Activated effector memory CD4-positive, alpha-beta T cell treated with Interleukin-2 at 50 U/mL for 16 hours (primary cell): Measurements from ENCODE around the gene DSTYK.
"Not testable (repeated sequence)": the region's sequence is repeated elsewhere in the genome, so short reads cannot be mapped to it uniquely, and the experiment has no call there.

Source experiments
- DNase-seq: peaks from one replicate; pipeline ENCODE4 v3.0.0-alpha.2; 2020

The DSTYK gene

DNA sequence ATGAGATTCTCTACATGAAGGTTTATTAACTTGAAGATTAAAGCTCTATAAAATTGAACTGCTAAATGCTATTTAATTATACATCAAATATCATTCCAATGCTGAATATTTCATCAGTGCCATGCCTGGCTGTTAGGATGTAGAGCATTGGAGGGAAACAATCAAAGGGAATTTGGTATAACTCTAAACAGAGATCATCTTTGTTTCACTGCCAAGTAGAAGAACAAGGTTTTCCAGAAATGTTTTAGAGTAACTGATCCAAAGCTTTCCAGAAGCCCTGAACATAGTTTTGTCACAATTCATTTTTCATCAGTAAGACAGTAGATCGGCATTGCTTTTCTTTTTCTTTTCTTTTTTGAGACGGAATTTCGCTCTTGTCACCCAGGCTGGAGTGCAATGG, 5.9 kb upstream of the DSTYK start:
- DNase-seq: no peak

DNA sequence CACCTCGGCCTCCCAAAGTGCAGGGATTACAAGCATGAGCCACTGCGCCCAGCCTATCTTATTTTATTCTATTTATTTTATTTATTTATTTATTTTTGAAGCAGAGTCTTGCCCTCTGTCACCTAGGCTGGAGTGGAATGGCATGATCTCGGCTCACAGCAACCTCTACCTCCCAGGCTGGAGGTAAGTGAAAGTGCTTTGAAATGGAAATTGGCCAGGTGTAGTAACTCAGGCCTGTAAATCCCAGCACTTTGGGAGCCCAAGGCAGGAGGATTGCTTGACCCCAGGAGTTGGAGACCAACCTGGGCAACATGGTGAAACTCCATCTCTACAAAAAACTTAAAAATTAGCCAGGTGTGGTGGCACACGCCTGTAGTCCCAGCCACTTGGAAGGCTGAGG, 5.1 kb upstream of the DSTYK start:
- DNase-seq: no peak

DNA sequence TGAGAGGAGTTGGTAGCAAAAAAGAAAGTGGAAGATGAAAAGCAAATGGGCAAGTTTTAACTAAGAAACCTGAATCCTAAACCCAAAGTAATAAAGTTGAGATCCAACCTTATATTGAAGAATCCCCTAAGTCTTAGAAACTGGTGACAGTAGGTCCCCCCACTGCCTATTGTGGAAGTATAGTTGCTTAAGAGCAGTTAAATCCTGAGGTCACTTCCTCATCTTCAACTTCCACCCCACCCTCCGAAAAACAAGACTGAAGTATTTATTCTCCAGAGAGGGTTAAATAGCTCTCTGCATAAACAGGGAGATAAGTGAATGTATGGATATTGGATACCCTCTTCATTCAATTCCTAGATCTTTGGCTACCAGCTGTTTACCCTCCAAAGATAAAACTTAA, 3.3 kb upstream of the DSTYK start:
- no peak for DNase-seq

DNA sequence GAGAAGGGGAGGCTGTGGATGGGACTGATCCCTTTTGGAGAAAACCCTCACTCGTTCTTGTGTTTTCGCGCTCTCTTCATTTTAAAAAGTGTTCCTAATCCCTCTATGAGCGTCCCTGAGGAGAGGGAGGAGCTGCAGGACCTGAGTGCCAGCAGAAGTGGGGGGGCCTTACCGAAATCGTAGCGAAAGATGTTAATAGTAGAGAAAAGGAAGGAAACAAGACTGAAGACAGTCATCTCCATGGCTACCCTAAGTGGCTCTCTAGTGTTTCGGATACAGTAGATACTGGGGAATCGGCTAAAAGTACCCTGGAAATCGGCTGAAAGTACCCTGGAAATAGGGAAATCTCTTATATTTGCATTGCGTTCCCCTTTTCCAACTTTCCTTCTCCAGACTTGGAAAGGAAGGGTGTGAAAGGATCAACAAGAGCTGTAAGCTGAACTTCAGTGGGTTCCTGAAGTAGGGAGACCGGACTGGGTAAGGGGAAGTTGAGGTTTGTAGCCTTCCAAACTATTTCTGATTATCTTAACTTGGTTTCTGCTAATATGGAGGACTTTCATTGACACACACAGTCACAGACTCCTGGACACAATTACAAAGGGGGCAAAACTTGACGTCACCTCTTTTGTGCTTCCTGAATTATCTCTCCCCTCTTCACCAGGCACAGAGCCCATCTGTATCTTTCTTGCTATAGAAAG, 486 bp upstream of the DSTYK start:
- DNase-seq: no peak

DNA sequence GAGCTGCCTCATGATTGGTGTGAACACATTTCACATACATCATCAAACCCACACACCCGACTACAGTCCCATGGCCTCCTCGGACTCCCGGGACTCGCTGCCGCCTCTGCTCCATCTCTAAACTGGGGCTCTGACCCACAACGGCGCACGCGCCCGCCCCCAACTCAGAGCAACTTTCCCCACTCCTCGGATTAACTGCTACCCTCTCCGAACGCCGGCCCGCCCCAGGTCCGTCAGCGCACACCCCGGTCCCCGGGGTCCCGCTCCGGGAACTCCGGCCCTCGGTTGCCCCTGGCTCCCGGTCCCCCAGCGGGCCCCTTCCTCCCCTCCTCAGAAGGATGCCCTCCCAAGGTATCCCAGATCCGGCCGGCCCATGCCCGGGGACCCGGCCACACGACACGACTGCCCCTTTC, 740 bp downstream of the DSTYK start:
- no peak for DNase-seq

DNA sequence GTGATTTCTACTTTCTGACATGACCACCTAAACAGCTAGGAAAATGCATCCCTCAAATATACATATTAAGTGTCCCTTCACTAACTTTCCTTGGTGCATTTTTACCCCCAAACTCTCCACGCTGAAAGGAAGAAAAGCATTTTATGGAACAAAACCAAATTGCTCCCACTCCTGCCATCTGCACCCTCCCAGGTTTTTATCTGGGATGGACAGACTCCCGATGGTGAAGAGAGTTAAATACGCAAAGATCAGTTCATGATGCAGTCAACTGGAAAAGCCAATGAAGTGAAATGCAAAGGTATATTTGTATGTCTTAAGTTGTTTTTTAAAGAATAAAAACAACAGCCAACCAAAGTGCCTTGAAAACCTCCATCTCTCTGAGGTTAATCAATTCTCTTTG, 2.7 kb downstream of the DSTYK start:
- DNase-seq: no peak

DNA sequence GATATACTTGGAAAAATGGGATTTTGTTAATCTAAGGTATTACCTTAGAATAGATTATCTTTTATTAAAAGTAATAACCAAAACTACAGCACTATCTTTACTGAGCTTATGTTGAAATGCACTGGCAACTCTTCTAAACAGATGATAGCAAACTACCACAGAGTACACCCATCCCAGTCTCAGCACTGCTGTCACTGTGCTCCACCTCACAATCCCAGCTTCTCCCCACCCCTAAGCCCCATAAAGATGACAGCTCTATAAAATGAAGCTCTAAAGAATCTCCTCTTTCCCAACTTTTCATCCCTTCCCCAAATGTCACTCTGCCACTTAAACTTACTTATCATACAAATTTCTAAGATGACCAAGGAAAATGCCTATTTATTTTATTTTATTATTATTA, 6.4 kb downstream of the DSTYK start:
- no peak for DNase-seq

DNA sequence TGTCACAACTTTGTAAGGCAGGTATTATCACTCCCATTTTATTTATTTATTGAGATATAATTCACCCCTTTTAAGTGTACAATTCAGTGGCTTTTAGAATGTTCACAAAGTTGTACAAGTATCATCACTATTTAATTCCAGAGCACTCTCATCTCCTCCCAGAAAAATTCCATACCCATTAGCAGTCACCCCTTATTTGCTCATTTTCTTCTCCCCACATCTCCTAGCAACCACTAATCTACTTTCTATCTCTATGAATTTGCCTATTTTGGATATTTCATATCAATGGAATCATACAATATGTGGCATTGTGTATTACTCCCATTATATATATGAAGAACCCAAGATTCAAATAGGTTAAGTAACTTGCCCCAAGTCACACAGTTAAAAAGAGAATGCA, 7.0 kb downstream of the DSTYK start:
- DNase-seq: no peak

DNA sequence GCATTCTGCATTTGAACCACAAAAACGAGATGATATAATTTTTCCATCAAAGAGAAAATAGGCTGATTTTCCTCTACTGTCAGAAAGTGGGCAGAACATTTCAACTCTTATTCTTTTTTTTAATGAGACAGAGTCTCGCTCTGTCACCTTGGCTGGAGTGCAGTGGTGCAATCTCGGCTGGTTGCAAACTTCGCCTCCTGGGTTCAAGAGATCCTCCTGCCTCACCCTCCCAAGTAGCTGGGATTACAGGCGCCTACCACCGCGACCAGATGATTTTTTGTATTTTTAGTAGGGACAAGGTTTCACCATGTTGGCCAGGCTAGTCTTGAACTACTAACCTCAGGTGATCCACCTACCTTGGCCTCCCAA, 11.6 kb downstream of the DSTYK start:
- DNase-seq: no peak

DNA sequence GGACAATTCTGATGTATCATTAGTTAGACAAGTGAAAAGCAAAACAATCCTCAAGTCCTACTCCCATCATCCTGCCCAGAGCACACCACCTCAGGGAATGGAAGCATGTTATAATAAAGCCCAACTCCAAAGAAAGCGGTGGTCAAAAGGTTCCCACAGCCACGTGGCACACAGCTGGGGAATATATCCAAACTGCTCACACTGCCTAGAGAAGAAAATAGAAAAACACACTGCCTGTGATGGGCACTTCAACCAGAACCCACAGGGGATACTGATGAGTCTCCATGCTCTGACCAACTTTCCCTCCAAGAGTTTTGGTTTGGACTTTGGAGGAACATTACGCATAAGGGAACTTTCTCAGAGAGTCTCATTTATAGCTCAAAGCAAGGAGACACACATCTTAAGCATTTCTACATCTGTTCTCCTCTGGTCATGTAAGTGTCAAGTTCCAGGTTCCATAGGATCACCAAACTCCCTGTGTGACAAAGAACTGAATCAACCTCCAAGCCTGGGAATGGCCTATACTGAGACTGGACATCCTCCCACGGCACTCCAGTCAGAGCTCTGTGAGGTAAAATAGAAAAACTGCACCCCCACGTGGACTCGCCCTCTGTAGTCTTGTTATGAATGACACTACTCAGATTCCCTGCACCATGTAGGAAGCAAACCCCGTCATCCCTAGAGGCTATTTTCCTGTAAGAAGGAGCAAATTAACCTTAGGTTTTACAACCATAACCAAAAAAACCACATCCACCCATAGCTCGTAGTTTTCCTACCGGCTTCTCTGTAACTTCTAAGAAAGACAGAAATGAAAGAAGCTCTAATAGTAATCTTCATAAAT, 12.2 kb downstream of the DSTYK start:
- DNase-seq: no peak

DNA sequence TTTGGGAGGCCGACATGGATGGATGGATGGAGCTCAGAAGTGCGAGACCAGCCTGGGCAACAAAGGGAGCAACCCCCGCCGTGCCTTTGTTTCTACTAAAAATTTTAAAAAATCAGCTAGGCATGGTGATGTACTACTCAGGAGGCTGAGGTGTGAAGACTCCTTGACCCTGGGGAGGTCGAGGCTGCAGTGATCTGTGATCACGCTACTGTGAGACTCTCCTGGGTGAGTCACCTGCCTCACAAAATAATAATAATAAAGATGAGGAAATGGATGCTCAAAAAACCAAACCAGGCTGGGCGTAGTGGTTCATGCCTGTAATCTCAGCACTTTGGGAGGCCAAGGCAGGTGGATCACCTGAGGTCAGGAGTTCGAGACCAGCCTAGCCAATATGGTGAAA, 19.2 kb downstream of the DSTYK start:
- DNase-seq: no peak

DNA sequence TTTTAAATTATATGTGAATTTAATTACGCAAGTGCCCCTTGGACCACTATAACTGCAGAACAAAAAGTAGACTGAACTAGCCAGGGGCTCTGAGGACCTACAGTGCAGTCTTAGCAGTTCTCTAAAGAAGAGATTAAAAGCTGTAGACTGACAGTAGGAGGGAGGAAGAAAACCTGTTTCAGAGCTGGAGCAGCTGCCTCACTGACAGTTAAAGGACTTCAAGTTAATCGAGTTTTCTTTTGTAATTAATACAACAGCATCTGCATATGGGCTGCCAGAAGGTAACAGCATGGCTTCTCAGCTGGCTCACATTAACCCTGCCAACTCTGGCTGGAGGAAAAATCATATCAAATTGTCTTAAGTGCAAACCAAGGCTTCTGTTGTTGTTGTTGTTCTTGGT, 19.9 kb downstream of the DSTYK start:
- no peak for DNase-seq

DNA sequence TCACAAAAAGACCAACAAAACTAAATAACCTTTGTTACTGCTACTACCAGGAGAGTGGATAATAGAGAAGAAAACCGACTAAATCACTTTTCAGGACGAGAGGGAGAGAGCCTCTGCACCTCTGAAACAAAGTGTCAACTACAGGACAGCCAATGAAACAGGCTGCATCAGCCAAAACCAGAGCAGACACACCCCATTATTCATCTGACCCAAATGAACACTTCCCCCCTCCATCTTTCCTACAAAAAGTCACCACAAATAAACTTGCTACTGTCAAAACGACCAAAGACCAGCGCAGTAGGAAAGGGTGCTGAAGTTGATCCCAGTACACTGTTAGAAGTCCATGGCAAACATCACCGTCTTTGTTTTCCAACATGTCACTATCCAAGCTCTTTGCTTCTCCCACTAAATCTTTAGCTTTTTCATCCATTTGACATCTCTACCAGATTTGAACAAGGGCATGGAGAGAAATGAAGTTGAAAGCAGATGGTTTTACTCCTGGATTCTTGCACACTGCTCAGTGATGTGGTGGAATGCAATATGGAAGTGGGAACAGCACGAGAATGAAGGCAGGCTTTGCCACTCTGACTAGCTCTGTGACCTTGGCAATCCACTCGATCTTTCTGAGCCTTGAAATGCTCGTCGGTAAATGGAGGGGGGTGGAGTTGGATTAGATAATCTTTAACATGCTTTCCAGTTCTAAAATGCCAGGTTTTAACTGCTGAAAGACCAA, 20.5 kb downstream of the DSTYK start:
- DNase-seq: no peak

DNA sequence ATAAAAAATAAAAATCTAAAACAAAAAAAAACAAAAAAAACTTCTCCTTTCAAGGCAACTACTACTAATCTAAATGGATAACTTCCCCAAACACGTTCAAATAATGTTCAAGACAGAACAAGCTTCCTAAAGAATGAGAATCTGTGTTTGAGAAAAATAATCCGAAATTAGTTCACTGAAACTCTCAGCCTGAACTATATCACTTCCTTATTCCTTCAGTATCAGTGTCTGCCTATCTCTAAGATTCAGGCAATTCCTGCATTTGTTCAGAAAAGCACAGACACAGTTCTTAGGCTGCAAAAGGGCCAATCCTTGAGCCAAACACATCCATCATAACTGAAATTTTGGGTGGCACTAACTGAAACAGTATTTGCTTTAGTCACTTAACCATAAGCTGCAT, 22.4 kb downstream of the DSTYK start:
- no peak for DNase-seq

DNA sequence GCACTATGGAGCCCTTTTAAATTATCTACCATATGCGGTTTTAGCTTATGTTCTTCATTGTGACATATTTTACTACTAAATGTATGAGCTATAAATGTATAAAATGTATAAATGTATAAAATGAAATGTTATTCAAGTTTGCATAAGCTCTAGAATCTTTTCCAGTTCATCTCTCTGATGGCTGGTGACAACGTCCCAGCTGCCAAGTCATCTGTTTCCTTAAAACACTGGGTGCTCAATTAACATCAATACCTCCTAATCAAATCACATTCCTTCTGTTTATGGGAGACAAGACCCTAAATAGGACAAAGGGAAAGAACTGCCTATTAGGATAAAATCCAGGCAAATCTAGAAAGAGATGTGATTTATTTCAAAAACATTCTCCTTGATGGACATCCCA, 22.9 kb downstream of the DSTYK start:
- no peak for DNase-seq

DNA sequence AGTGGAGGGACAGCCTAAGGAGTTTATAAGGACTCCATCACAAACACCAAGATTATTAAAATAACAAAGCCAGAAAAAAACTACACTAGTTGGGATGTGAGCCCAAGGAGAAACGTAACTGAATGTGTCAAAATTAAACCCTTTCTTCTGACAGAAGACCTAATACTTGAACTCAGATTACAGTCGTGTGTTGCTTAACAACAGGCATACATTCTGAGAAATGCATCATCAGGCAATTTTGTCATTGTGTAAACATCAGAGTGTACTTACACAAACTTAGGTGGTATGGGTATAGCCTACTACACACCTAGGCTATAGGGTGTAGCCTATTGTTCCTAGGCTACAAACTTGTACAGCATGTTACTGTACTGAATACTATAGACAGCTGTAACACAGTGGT, 23.4 kb downstream of the DSTYK start:
- DNase-seq: no peak

DNA sequence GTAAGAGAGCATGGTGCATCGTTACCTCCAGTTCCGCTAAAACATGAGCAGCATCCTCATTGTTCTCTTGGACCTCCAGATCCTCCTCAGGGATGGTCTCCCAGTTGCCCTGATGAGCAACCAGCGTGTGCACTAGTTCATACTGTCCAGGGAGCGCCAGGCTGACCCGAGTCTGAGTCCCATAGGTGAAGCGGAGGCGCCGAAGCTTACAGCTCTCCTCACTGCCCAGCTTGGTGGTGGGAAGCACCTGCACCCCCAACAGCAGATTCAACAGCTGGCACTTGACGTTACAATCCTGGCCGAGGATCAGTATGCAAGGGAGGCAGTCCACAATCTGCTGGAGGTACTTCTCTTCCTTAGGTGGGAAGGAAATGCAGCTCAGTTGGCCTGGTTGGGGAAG, 24.1 kb downstream of the DSTYK start:
- no peak for DNase-seq

DNA sequence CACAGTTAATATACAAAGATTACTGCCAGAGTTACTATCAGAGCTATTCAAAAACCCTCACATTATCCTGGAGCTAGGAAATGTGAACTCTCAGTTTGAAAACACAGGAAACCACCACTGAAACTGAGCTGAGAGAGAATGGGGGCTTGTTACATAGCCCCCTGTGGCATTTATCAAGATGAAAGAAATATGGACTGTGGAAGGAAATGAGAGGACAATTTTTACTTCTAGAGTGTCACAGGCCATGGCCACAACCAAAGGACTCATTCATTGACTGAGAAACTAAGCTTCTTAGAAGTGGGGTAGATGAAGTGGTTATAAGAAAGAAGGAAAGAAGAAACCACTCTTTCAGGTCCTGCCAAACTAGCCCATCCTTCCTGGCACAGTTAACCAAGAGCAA, 25.3 kb downstream of the DSTYK start:
- no peak for DNase-seq

DNA sequence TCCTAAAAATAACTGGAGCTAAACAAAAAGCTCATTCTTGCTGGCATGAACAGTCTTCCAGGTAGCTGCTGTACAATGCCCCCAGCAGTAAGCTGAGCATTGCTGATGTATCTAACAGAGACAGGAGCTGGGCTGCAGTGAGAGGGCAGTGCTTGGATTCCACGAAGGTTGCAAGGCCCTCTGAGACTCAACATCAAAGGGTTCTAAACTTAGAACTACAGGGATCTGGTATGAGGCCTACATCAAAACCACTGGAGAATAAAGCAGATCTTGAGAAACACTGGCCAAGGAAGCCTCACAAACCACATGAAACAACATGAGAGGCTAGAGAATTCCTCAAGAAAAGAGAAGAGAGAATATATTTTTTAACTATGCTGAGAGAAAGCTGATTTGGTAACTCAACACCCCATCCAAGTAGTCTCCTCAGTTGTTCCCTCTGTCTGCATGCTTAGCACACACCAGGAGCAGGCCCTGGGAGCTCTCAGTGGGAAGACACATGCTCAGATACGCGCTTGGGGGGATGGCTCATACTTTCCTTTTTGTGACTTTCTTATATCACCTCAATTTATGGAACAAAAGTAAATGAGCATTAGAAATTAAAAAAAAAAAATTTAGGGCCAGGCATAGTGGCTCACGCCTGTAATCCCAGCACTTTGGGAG, 27.7 kb downstream of the DSTYK start:
- no peak for DNase-seq

DNA sequence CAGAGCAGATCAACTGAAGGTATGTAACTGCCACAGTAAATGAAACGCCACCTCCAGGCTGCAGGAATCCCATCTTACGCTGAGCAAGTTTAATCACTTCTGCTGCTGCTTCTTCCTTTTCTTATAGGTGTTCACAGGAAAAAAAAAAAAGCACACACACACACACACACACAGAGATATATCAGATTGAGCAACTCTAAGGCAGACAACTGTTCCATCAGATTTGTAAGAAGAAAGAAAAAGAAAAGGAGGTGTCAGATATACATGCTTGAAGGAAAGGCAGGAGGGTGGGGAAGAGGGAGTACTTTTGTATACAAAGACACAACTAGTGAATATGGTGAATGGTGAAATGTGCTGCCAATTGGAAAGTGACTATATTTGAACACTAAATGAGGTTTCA, 28.6 kb downstream of the DSTYK start:
- no peak for DNase-seq

DNA sequence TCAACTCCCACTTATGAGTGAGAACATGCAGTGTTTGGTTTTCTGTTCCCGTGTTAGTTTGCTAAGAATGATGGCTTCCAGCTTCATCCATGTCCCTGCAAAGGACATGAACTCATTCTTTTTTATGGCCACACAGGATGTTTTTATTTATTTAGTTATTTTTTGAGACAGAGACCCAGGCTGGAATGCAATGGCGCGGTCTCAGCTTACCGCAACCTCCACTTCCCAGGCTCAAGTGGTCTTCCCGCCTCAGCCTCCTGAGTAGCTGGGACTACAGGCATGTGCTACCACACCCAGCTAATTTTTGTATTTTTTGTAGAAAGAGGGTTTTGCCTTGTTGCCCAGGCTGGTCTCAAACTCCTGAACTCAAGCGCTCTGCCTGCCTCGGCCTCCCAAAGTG, 31.2 kb downstream of the DSTYK start:
- not testable (repeated sequence) for DNase-seq

DNA sequence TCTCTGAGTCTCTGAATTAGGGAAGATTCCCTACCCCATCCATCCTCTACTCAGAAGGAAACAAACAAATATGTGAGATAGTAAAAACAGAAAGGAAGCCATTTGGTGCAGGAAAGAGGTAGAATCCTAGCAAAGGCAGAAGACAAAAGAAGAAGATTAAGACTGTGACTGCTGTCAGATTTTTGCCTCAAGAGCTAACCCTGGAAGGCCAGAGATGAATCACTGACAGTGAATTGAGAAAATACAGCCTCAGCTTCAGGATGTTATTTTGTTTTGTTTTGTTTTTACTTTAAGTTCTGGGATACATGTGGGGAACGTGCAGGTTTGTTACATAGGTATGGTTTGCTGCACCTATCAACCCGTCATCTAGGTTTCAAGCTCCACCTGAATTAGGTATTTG, 31.7 kb downstream of the DSTYK start:
- DNase-seq: no peak

DNA sequence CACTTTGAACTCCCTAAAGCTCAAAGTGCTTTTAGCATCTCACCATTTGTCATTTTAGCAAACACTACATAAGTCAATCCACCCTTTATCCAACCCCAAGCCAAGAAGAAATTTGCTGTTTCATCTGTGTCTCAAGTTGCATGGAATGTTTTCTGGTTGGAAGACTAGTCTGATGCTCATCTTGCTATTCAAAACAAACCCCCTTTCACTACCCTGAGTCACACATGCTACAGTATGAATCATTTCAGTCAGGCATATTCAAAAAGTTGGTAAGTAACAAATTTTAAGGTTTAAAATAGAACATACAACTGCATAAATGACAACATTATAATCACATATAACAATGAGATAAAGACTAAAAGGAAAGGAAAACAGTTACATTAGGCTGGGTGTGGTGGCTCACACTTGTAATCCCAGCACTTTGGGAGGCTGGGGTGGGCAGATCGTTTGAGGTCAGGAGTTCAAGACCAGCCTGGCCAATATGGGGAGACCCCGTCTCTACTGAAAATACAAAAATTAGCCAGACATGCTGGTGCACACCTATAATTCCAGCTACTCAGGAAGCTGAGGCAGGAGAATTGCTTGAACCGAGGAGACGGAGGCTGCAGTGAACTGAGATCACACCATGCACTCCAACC, 38.7 kb downstream of the DSTYK start:
- no peak for DNase-seq
